ENCODE results near the gene GABRA1. TPM values are rescaled to one million over a fixed set of nuclear protein-coding genes. Genes with fewer than 3 reads are reported as not detected.

Gene GABRA1
- total and polyA plus RNA-seq, 2 donors (not counting 3 experiments of a cell fraction or from before 2014, with no cell fraction given): not detected

GRCh38 chr5:161847447-161847846, 473 bp upstream of the GABRA1 start:
- no peak for FAIRE-seq
- dilution Hi-C loops (cut with MboI; ENCODE audit: extremely low pct_ligation_motif_present, low sequenced_read_pairs): no loop called here
- TF ChIP-seq MAX (IDR thresholded peaks at IDR 0.05; ENCODE audit: insufficient read depth, insufficient read length) (no peak), MYC (IDR thresholded peaks at IDR 0.05; ENCODE audit: low read depth, low read length) (no peak), POLR2AphosphoS5 (IDR thresholded peaks at IDR 0.05; ENCODE audit: insufficient read depth, low read depth, low read length) (no peak), POLR2A (IDR thresholded peaks at IDR 0.05; ENCODE audit: low read depth, low read length) (no peak), JUN (IDR thresholded peaks at IDR 0.05; ENCODE audit: borderline replicate concordance, insufficient read depth, insufficient read length, low read depth) (no peak), FOS (IDR thresholded peaks at IDR 0.05; ENCODE audit: borderline replicate concordance, insufficient read depth, low read length) (no peak), EZH2 (IDR thresholded peaks at IDR 0.05; ENCODE audit: borderline replicate concordance, low read depth, low read length, severe bottlenecking) (no peak), GATA2 (IDR thresholded peaks at IDR 0.05; ENCODE audit: insufficient read depth, insufficient read length, low read depth, low read length) (no peak), CTCF (IDR thresholded peaks at IDR 0.05; ENCODE audit: extremely low read depth in 1 of 2, insufficient read depth in 1 of 2, low read depth in 1 of 2, low read length in 2 of 2) (no peak)
- no peaks in the 10 kb centered on the region for H4K20me1 ChIP-seq (replicated peaks; ENCODE audit: control insufficient read depth, extremely low read depth, insufficient read depth, low read length)
- no peaks in the 10 kb centered on the region for H3K36me3 ChIP-seq (ENCODE audit: control insufficient read depth in 2 of 2, extremely low read depth in 1 of 2, insufficient read depth in 2 of 2, low read length in 2 of 2)
- H2AFZ ChIP-seq (ENCODE audit: low read depth, low read length): no peak overlapping the region
- CTCF ChIA-PET: no interaction called here
- H3K27ac ChIP-seq (ENCODE audit: insufficient read depth, low read depth, low read length): no peak overlapping the region
- H3K4me3 ChIP-seq (replicated peaks in 1 of 3; ENCODE audit: insufficient read depth in 1 of 3, low read depth in 1 of 3, low read length in 3 of 3): no peak overlapping the region
- H3K27me3 ChIP-seq (ENCODE audit: control insufficient read depth in 2 of 2, insufficient read depth in 2 of 2, low read length in 2 of 2): no peaks in the 10 kb centered on the region
- no peaks in the 10 kb centered on the region for H3K9me3 ChIP-seq (replicated peaks; ENCODE audit: control insufficient read depth, insufficient read depth, low read length)
- H3K4me2 ChIP-seq (ENCODE audit: insufficient read depth, low read length): no peak overlapping the region
- H3K9me1 ChIP-seq (replicated peaks; ENCODE audit: control insufficient read depth, extremely low read depth, insufficient read depth, low read length): no peaks in the 10 kb centered on the region
- BruUV-seq (replicated peaks): no TSS peak
- H3K4me1 ChIP-seq (ENCODE audit: control insufficient read depth, extremely low read depth, insufficient read depth, low read length): no peaks in the 10 kb centered on the region
- H3K79me2 ChIP-seq (ENCODE audit: control insufficient read depth, insufficient read depth, low read length): no peaks in the 10 kb centered on the region
- no peak overlapping the region for H3K9ac ChIP-seq (replicated peaks; ENCODE audit: extremely low read depth, insufficient read depth, low read length)
- POLR2A ChIA-PET: no interaction called here
- no peak for DNase-seq (ENCODE audit: low read depth, low spot score)
- intact Hi-C loops (cut with micrococcal nuclease): no loop called here

Measured in endothelial cell of umbilical vein (primary cell).